ENCODE results near the gene MSI2.

The MSI2 gene

GRCh38 chr17:57453841-57454425 lies 197.6 kb downstream of the MSI2 start:
- no peak for DNase-seq (ENCODE audit: low read depth in 1 of 2, low spot score in 1 of 2)

DNA sequence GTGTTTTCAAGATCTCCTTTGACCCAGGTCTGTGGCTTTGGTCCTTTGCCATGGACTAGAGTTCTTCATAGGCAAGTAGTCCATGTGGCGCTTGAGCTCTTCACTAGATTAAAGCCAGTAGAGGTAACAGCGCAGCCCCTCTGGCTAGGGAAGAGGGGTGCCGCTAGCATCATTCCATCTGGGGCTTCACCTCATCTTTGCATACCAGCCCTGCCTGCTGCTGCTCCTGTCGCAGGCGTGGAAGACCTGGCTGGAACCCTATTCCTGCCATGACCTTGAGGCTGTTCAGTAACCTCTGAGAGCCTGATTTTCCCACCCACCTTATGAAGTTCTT lies 198.4 kb downstream of the MSI2 start:
- DNase-seq (ENCODE audit: low read depth in 1 of 2, low spot score in 1 of 2) = no peak

GRCh38 chr17:57455063-57455914 lies 199.0 kb downstream of the MSI2 start:
- no peak for DNase-seq (ENCODE audit: low read depth in 1 of 2, low spot score in 1 of 2)

DNA sequence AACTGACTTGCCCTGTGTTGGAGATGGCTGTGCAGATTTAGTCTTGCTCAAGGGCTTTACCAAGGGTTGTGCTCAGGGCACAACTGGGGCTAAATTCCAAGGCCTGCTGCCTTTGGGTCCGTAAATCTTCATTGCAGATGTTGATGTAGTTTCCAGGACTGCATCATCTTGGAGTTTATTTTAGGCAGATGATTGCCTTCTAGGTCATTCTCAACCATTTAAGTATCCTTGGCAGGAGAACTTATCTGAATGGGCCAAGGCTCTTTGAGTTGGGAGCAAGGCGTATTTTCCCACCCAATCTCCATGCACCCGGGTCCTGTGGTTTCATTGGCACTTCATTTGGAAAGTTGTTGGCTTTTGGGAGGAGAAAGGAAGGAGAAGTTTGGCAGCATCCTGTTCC lies 200.3 kb downstream of the MSI2 start:
- DNase-seq (ENCODE audit: low read depth in 1 of 2, low spot score in 1 of 2) = no peak

DNA sequence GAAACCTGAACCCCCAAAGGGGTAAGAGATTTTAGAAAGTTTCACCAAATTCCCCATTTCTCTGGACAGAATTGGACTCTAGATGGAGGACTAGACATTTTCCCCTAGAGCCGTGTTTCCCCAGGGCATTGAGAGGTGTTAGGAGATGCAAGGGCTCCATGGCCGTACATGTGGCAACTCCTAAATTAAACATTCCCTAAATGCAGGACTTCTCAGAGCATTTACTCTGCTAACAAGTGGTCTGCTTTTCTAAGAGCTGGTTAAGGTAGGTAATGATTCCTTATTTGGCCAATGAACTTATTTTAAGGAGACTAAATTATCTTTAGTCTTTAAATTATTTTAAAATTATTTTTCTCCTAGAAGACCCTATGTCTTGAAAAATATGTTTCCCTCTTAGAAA lies 200.9 kb downstream of the MSI2 start:
- DNase-seq (ENCODE audit: low read depth in 1 of 2, low spot score in 1 of 2) = no peak

- DNase-seq (ENCODE audit: low read depth in 1 of 2, low spot score in 1 of 2) = no peak
Observed at GRCh38 chr17:57458718-57459285, 202.5 kb downstream of the MSI2 start.

- no peak for DNase-seq (ENCODE audit: low read depth in 1 of 2, low spot score in 1 of 2)
Observed at GRCh38 chr17:57459286-57459915, 203.1 kb downstream of the MSI2 start.

- DNase-seq (ENCODE audit: low read depth in 1 of 2, low spot score in 1 of 2) = no peak
Observed at GRCh38 chr17:57461082-57461481, 204.8 kb downstream of the MSI2 start.

- DNase-seq (ENCODE audit: low read depth in 1 of 2, low spot score in 1 of 2) = no peak
Observed at GRCh38 chr17:57462007-57462579, 205.8 kb downstream of the MSI2 start.

- DNase-seq (ENCODE audit: low read depth in 1 of 2, low spot score in 1 of 2) = peak in 1 of 2 donors; percentile 62
Observed at GRCh38 chr17:57463103-57463885, 207.0 kb downstream of the MSI2 start.

DNA sequence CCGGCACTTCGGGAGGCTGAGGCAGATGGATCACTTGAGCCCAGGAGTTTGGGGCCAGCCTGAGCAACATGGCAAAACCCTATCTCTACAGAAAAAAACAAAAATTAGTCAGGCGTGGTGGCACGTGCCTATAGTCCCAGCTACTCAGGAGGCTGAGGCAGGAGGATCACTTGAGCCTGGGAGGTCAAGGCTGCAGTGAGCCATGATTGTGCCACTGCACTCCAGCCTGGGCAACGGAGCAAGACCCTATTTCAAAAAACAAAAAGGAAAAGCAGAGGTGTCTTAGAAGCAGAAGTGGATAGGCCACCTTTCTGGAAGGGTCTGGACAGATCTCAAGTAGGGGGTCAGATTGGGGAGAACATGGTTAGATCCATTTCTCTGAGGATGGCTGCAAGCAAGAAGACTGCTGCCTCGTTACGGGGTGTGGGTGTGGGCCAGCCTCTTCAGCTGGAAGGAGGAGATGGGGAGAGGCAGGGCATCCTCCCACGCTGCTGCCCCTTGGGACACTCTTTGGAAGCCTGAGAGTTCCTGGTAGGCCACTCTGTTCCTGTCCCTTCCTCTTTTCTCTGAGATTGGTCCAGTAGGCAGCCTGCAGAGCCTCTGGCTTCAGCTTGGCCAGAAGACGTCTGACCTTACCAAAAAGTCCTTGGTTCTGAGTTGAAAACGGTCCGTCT lies 208.0 kb downstream of the MSI2 start:
- no peak for DNase-seq (ENCODE audit: low read depth in 1 of 2, low spot score in 1 of 2)

GRCh38 chr17:57465610-57466009 lies 209.3 kb downstream of the MSI2 start:
- DNase-seq (ENCODE audit: low read depth in 1 of 2, low spot score in 1 of 2) = no peak

DNA sequence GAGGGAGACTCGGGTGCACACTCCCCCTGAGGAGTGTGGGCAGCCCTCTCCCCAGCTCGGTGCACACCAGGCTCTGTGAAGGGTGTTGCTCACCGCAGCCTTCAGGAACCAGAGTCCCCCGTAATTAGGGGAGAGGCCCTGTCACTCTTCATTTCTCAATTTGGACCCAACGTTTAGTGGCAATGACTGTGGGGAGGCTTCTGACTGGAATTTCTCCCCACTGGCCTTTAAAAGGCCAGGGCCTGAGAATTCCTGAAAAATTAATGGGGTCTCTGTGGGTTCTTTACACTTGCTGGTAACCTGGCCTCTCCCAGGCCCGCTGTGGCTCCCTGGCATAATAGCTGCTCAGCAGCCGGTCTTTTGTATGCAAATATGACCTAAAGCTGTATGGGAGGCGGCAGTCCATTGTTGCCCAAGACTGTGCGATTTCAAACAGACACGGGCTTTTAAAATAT lies 209.7 kb downstream of the MSI2 start:
- DNase-seq (ENCODE audit: low read depth in 1 of 2, low spot score in 1 of 2) = no peak

GRCh38 chr17:57466521-57466920 lies 210.2 kb downstream of the MSI2 start:
- DNase-seq (ENCODE audit: low read depth in 1 of 2, low spot score in 1 of 2) = no peak

- no peak for DNase-seq (ENCODE audit: low read depth in 1 of 2, low spot score in 1 of 2)
Observed at GRCh38 chr17:57467226-57467625, 210.9 kb downstream of the MSI2 start.

GRCh38 chr17:57467801-57468200 lies 211.5 kb downstream of the MSI2 start:
- DNase-seq (ENCODE audit: low read depth in 1 of 2, low spot score in 1 of 2) = no peak

DNA sequence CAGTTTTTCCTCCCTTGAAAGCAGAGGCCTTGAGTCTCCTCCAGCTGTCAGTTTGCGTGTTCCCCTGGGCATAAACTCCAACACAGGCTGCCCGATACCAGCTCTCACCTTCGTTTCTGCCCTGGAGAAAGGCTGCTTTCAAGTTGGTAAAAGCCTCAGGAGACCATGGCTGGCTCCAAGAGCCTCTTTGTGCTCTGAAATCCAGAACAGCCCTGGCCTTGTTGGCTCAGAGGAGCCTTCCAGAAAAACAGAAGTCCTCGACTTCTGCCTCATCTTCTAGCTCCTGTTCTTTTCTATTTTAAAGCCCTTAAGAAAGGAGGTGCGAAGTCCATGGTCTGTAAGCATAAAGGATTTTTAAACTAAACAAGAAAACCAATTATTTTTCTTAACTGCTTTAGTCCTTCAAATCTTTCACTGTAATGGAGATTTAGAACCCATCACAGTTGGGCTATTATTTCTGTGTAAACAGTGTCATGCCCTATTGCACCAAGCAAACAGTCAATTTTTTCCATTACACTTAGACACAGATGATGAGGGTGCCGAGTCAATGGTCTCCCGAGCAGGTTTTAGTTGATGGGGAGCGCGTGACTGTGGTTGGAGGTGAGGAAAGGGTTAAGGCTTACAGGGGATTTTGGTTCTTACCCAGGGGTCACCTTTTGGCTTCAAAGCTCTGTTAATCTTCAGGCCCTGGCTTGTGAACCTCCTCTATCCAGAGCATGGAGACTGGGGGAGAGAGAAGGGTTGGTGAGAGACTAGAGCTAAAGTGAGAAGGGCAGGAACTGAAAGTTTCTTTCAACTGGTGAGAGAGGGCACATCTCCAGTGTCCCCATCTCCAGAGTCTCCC lies 212.8 kb downstream of the MSI2 start:
- no peak for DNase-seq (ENCODE audit: low read depth in 1 of 2, low spot score in 1 of 2)

- no peak for DNase-seq (ENCODE audit: low read depth in 1 of 2, low spot score in 1 of 2)
Observed at GRCh38 chr17:57470906-57471305, 214.6 kb downstream of the MSI2 start.

GRCh38 chr17:57471868-57472368 lies 215.6 kb downstream of the MSI2 start:
- no peak for DNase-seq (ENCODE audit: low read depth in 1 of 2, low spot score in 1 of 2)

All from stimulated activated CD4-positive, alpha-beta T cell treated with anti-CD3 and anti-CD28 coated beads, Interleukin-15, amount 100 ng/mL, for 1 hour (primary cell).